Measurements from ENCODE around the gene TYMP. TPM values are rescaled to one million over a fixed set of nuclear protein-coding genes. Genes with fewer than 3 reads are reported as not detected.
A peak's percentile ranks its signal among the peaks of the same experiment; 100 is the strongest.

TYMP gene
- total RNA-seq, 1 experiment from 2014 or later, result 41.0 TPM

DNA sequence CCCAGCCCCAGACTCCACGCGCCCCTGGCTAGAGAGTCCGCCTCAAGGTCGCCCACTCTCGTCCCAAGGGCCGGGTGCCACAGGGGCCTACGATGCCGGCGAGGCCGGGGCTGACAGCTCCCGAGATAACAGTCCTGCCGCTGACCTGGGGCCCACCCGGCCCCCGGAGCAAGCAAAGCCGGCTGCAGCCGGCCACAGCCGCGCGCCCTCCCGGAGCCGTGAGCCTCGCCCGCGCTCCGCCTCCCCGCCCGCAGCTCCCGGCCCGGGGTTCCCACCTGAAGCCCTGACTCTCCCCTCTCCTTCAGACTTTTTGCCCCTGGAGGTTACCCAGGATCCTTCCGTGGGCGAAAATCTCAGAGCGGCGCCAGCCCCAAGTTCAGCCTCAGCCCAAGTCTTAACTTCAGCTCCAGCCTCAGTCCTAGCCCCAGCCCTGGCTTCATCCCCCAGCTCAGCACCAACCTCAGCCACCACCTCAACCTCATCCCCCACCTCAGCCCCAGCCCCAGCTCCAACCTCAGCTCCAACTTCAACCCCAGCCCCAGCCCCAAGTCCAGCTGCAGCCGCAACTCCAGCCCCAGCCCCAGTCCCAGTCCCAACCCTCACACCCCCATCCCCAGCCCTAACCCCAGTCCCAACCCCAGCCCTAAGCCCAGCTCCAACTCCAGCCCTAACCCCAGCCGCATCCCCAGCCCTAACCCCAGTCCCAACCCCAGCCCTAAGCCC lies 17.6 kb upstream of the TYMP start:
- Mint-ChIP-seq H3K27ac (ENCODE audit: low read depth, unreplicated experiment) (no peak overlapping the region), H3K36me3 (ENCODE audit: insufficient read depth, unreplicated experiment) (no peaks in the 10 kb centered on the region), H3K4me1 (ENCODE audit: insufficient read depth, unreplicated experiment) (peaks cover 11% of the 10 kb centered on the region), H3K9me3 (ENCODE audit: unreplicated experiment) (no peaks in the 10 kb centered on the region), H3K27me3 (ENCODE audit: insufficient read depth, unreplicated experiment) (no peaks in the 10 kb centered on the region), H3K4me3 (ENCODE audit: unreplicated experiment) (no peak overlapping the region)
- ChIA-PET POLR2A (interaction anchor here (0.6 to 0.7 kb wide), 2 partner anchors 17 to 31 kb away, joined by 3 read pairs; no protein-coding TSS in a partner anchor), CTCF (interaction anchor here (1.2 kb wide), 1 partner anchor 143 kb away, joined by 3 read pairs; no protein-coding TSS in a partner anchor)
- TF ChIP-seq, protein P1, sequence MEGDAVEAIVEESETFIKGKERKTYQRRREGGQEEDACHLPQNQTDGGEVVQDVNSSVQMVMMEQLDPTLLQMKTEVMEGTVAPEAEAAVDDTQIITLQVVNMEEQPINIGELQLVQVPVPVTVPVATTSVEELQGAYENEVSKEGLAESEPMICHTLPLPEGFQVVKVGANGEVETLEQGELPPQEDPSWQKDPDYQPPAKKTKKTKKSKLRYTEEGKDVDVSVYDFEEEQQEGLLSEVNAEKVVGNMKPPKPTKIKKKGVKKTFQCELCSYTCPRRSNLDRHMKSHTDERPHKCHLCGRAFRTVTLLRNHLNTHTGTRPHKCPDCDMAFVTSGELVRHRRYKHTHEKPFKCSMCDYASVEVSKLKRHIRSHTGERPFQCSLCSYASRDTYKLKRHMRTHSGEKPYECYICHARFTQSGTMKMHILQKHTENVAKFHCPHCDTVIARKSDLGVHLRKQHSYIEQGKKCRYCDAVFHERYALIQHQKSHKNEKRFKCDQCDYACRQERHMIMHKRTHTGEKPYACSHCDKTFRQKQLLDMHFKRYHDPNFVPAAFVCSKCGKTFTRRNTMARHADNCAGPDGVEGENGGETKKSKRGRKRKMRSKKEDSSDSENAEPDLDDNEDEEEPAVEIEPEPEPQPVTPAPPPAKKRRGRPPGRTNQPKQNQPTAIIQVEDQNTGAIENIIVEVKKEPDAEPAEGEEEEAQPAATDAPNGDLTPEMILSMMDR (IDR thresholded peaks at IDR 0.05; ENCODE audit: unreplicated experiment), result no peak
- intact Hi-C loops (cut with micrococcal nuclease), result no loop called here
- no peak for DNase-seq (ENCODE audit: unreplicated experiment)
- no TSS peak for BruUV-seq (replicated peaks)

DNA sequence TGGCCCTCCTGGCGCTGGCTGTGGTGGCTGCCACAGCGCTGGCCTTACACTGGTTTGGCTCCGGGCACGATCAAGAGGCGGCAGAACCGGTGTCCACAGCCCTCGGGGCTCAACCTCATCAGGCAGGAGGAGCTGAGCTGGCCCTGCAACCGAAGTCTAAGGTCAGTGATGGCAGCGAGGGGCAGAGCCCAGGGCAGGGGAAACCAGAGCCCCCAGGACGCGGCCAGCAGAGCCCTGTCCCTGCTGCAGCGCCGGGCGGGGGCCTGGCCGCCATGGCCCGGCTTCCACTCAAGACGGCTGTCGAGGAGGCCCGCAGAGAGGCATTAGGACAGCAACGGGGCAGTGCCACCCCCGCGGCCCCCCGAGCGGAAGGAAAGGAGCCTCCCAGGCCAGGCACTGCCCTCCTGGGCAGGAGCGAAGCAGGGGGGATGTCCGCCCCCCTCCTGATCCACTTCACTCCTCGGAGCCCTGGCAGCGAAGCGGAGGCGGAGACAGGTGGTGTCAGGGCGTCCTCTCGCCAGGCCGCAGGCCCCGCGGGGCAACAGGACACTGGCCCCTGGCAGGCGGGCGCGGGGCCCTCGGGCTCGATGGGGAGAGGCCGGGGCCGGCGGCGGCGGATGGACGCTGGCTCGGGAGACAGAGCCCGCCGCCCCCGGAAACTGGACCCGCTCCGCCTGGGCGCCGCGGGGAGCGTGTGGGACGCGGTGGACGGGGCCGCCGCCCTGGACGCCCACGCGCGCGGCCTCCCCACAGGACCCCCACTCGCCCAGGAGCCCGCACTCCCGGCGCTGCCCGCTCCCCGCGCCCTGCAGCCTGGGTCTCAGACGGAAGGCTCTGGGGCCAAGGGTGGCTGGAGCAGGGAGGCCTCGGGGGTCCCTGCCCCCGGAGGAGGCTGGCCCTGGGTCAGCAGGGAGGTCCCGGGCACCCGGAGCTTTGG lies 16.8 kb upstream of the TYMP start:
- TF ChIP-seq, protein P1 (IDR thresholded peaks at IDR 0.05; ENCODE audit: unreplicated experiment), result no peak
- Mint-ChIP-seq H3K27me3 (ENCODE audit: insufficient read depth, unreplicated experiment) (no peaks in the 10 kb centered on the region), H3K27ac (ENCODE audit: low read depth, unreplicated experiment) (no peak overlapping the region), H3K4me3 (ENCODE audit: unreplicated experiment) (no peak overlapping the region), H3K9me3 (ENCODE audit: unreplicated experiment) (no peaks in the 10 kb centered on the region), H3K36me3 (ENCODE audit: insufficient read depth, unreplicated experiment) (no peaks in the 10 kb centered on the region), H3K4me1 (ENCODE audit: insufficient read depth, unreplicated experiment) (peaks cover 20% of the 10 kb centered on the region)
- no TSS peak for BruUV-seq (replicated peaks)
- no peak for DNase-seq (ENCODE audit: unreplicated experiment)
- intact Hi-C loops (cut with micrococcal nuclease), result no loop called here
- POLR2A ChIA-PET, result interaction anchor here (2.1 kb wide), 1 partner anchor 21 kb away, joined by 13 read pairs; the partner anchor contains the start of gene SCO2
- CTCF ChIA-PET, result interaction anchor here (1.2 kb wide), 1 partner anchor 144 kb away, joined by 3 read pairs; no protein-coding TSS in a partner anchor

DNA sequence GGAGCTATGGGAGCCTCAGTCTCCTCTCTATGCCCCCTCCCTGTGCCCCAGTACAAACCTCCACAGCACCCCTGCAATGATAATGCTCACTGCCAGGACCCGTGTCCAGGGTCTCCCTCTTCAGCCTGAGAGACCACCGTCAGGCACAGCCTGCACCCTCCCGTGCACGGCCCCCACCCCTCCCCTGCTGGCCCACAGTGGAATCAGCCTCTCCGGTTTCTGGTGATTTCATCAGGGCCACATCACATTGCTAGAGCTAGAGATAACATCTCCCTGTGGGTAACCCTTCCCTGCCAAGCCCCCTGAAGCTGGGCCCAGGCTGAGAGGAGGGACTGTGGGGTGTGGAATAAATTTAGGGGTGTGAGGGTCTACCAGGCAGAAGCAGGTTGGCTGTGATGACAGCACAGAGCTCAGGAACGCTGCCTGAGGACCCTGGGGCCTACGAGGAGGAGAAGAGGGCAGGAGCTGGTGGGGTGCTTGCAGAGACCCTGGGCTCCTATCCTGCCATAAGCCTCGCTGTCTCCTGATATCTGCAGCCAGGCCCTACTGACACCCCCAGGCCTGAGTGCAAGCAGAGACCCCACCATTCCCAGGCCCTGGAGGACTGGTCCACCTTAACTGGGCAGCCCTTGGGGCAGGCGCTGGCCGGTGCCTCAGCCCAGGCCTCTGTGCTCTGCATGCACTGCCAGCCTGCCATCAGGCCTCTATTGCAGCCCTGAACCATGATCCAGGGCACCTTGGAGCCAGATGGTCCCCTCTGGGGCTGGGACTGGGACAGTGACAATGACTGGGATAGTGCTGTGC lies 15.9 kb upstream of the TYMP start, which contains the start of gene KLHDC7B:
Gene KLHDC7B, plus strand, starts transcription at position 378 of the 804 bp plus-strand sequence. Its CDS starts 345 bp downstream, at position 723.
- ChIA-PET POLR2A (interaction anchor here (0.6 to 2.1 kb wide), 9 partner anchors 14 to 93 kb away, joined by 3 to 13 read pairs (median 6); partner anchors contain the start of genes SCO2, SYCE3 and TYMP), CTCF (interaction anchor here (0.6 to 1.3 kb wide), 4 partner anchors 14 to 294 kb away, joined by 3 to 5 read pairs (median 4); no protein-coding TSS in a partner anchor)
- H3K4me1 Mint-ChIP-seq (ENCODE audit: insufficient read depth, unreplicated experiment), result peaks cover 28% of the 10 kb centered on the region
- H3K36me3 Mint-ChIP-seq (ENCODE audit: insufficient read depth, unreplicated experiment), result no peaks in the 10 kb centered on the region
- TF ChIP-seq, protein P1 (IDR thresholded peaks at IDR 0.05; ENCODE audit: unreplicated experiment), result no peak
- no peaks in the 10 kb centered on the region for H3K27me3 Mint-ChIP-seq (ENCODE audit: insufficient read depth, unreplicated experiment)
- intact Hi-C loops (cut with micrococcal nuclease), result no loop called here
- H3K9me3 Mint-ChIP-seq (ENCODE audit: unreplicated experiment), result no peaks in the 10 kb centered on the region
- H3K27ac Mint-ChIP-seq (ENCODE audit: low read depth, unreplicated experiment), result peak within 1 kb of the TSS; percentile 28
- no peak for DNase-seq (ENCODE audit: unreplicated experiment)
- BruUV-seq (replicated peaks), result no TSS peak
- H3K4me3 Mint-ChIP-seq (ENCODE audit: unreplicated experiment), result peak within 1 kb of the TSS; percentile 36
